GM20000 (cell line): ENCODE measurements around the gene SLC31A1.

ENCODE experiments used
- DNase-seq: peaks from one replicate; pipeline ENCODE4 v3.0.0; 2012; ENCODE audit warnings: low spot score
- TF ChIP-seq, protein P1 (sequence below): IDR thresholded peaks from 2 replicates; pipeline ENCODE4 v1.5.1; 2012; ENCODE audit warnings: mild to moderate bottlenecking, control low read depth; ENCODE audit errors: extremely low read depth, missing control alignments

The SLC31A1 gene

GRCh38 chr9:113237026-113237425 lies 15.7 kb downstream of the SLC31A1 start:
- DNase-seq, result no peak
- TF ChIP-seq, protein P1, sequence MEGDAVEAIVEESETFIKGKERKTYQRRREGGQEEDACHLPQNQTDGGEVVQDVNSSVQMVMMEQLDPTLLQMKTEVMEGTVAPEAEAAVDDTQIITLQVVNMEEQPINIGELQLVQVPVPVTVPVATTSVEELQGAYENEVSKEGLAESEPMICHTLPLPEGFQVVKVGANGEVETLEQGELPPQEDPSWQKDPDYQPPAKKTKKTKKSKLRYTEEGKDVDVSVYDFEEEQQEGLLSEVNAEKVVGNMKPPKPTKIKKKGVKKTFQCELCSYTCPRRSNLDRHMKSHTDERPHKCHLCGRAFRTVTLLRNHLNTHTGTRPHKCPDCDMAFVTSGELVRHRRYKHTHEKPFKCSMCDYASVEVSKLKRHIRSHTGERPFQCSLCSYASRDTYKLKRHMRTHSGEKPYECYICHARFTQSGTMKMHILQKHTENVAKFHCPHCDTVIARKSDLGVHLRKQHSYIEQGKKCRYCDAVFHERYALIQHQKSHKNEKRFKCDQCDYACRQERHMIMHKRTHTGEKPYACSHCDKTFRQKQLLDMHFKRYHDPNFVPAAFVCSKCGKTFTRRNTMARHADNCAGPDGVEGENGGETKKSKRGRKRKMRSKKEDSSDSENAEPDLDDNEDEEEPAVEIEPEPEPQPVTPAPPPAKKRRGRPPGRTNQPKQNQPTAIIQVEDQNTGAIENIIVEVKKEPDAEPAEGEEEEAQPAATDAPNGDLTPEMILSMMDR, result no peak

DNA sequence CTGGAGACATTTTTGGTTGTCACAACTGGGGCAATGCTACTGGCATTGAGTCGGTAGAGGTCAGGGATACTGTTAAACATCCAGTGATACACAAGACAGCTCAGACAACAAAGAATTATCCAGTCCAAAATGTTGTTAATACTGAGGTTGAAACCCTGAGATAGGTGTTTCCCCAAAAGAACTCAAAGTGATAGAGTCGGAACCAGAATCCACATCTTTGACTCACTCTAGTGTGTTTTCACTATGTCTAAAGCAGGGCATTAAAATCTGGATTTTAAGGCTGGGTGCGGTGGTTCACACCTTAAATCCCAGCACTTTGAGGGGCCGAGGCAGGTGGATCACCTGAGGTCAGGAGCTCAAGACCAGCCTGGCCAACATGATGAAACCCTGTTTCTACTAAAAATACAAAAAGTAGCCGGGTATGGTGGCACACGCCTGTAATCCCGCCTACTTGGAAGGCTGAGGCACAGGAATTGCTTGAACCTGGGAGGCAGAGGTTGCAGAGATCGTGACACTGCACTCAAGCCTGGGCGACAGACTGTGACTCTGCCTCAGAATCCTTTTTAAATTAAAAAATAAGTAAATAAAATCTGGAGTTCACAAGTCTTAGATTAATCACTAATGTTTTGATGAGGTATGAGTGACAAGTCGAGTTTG lies 17.0 kb downstream of the SLC31A1 start:
- TF ChIP-seq, protein P1, result no peak
- no peak for DNase-seq

GRCh38 chr9:113238859-113239232 lies 17.5 kb downstream of the SLC31A1 start:
- no peak for DNase-seq
- TF ChIP-seq, protein P1, result no peak

GRCh38 chr9:113241161-113241560 lies 19.8 kb downstream of the SLC31A1 start:
- TF ChIP-seq, protein P1, result no peak
- no peak for DNase-seq

- TF ChIP-seq, protein P1, result no peak
- DNase-seq, result no peak
These were observed 23.2 kb downstream of the SLC31A1 start for GRCh38 chr9:113244556-113244955.

GRCh38 chr9:113245894-113246293 lies 24.6 kb downstream of the SLC31A1 start:
- no peak for DNase-seq
- TF ChIP-seq, protein P1, result no peak

DNA sequence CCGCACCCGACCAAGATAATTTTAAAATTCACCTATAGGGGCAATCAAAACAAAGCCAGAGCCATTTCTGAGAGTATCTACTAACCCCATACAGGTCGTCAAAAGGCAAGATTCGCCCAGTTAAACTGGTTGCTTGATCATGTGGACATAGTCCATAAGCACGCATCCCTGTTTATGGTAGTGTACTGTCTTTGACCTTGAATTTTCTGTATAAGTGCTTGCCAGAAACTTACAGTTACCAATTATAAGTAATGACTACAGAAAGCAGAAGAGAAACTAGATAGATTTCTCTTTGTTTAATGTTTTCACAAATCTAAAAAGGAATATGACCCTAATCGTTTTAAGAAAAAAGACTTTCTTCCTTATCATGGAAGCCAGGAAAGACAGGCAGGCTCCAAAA lies 25.6 kb downstream of the SLC31A1 start:
- no peak for DNase-seq
- TF ChIP-seq, protein P1, result no peak
